ENCODE results near the gene PDE7B. TPM values are rescaled to one million over a fixed set of nuclear protein-coding genes. Genes with fewer than 3 reads are reported as not detected.
A peak's percentile ranks its signal among the peaks of the same experiment; 100 is the strongest.

PDE7B gene
- total RNA-seq, 6 experiments from 2014 or later: 1.2 to 5.8 (median 4.5) TPM

DNA sequence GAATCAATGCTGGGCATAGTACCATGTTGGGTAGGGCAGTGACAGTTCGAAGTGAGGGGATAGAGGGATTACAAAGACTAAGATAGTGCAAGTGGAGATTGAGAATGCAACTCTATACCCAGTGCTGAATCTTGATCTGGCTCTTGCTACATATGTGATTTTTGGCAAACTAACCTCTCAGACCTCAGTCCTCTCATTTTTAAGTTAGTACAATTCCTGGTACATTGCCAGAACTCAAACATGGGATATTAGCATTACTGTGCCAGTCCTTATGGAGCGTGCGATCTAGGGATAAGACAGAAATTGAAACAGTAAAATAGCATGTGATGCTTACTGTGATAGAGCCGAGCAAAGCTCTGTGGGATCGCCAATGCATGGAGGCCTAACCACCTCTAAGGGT lies 210.2 kb downstream of the PDE7B start:
- Mint-ChIP-seq H3K36me3 (ENCODE audit: low read depth) (peaks cover 5% of the 10 kb centered on the region; the same call in 1 of the 2 replicates), H3K27ac (no peak overlapping the region), H3K27me3 (ENCODE audit: insufficient read depth) (no peaks in the 10 kb centered on the region; the same call in 1 of the 2 replicates), H3K9me3 (no peaks in the 10 kb centered on the region), H3K4me1 (ENCODE audit: low read depth) (peaks cover 36% of the 10 kb centered on the region), H3K4me3 (no peak overlapping the region)
- TF ChIP-seq, protein P1, sequence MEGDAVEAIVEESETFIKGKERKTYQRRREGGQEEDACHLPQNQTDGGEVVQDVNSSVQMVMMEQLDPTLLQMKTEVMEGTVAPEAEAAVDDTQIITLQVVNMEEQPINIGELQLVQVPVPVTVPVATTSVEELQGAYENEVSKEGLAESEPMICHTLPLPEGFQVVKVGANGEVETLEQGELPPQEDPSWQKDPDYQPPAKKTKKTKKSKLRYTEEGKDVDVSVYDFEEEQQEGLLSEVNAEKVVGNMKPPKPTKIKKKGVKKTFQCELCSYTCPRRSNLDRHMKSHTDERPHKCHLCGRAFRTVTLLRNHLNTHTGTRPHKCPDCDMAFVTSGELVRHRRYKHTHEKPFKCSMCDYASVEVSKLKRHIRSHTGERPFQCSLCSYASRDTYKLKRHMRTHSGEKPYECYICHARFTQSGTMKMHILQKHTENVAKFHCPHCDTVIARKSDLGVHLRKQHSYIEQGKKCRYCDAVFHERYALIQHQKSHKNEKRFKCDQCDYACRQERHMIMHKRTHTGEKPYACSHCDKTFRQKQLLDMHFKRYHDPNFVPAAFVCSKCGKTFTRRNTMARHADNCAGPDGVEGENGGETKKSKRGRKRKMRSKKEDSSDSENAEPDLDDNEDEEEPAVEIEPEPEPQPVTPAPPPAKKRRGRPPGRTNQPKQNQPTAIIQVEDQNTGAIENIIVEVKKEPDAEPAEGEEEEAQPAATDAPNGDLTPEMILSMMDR (IDR thresholded peaks at IDR 0.05): no peak
- DNase-seq: no peak

DNA sequence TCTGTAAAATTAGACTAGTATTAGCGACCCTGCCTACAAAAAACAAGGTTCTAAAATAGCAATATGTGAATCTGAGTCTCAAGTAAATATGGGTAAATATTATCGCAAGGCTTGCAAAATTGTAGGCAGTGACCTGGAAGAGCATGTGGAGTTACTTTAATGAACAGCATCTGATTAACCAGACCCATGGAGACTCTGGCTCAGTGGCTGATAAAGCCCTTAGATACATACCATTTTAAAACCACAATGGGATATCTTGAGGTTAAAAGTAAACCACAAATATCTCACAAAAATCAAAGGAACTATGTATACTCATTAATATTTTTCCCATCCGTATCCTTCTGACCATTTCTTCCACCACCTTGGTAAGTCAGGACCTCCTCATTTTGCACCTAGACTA lies 211.6 kb downstream of the PDE7B start:
- peak; percentile 46 for DNase-seq
- peaks cover 48% of the 10 kb centered on the region for H3K4me1 Mint-ChIP-seq (ENCODE audit: low read depth)

DNA sequence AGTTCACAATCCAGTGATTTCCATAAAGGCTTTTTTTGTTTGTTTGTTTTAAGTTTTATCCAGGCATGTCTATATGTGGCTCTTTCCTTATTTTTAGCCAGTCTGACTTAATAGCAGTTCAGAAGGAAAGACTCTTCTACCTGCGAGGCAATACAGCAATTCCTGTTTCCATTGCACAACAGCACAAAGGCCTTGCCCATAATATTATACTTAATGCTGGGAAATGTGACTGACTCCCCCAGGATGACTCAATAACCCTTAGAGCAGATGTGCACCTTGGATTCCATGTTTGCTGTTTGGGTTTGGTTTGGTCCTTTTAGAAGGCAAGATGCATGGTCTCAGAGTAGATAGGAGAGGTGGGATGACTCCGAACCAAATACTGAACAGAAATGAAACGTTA lies 214.5 kb downstream of the PDE7B start:
- H3K4me1 Mint-ChIP-seq (ENCODE audit: low read depth): peaks cover 55% of the 10 kb centered on the region
- no peaks in the 10 kb centered on the region; the same call in 1 of the 2 replicates for H3K27me3 Mint-ChIP-seq (ENCODE audit: insufficient read depth)
- peaks cover 5% of the 10 kb centered on the region for H3K9me3 Mint-ChIP-seq
- TF ChIP-seq, protein P1 (IDR thresholded peaks at IDR 0.05): no peak
- H3K4me3 Mint-ChIP-seq: no peak overlapping the region
- H3K36me3 Mint-ChIP-seq (ENCODE audit: low read depth): peaks cover 17% of the 10 kb centered on the region
- no peak for DNase-seq
- H3K27ac Mint-ChIP-seq: no peak overlapping the region

More for the DNA sequence above, 211.6 kb downstream of the PDE7B start:
- H3K36me3 Mint-ChIP-seq (ENCODE audit: low read depth): peaks cover 12% of the 10 kb centered on the region
- H3K4me3 Mint-ChIP-seq: no peak overlapping the region
- TF ChIP-seq, protein P1 (IDR thresholded peaks at IDR 0.05): no peak
- no peaks in the 10 kb centered on the region; the same call in 1 of the 2 replicates for H3K27me3 Mint-ChIP-seq (ENCODE audit: insufficient read depth)
- peaks cover 5% of the 10 kb centered on the region for H3K9me3 Mint-ChIP-seq
- no peak overlapping the region; the same call in 1 of the 2 replicates for H3K27ac Mint-ChIP-seq

DNA sequence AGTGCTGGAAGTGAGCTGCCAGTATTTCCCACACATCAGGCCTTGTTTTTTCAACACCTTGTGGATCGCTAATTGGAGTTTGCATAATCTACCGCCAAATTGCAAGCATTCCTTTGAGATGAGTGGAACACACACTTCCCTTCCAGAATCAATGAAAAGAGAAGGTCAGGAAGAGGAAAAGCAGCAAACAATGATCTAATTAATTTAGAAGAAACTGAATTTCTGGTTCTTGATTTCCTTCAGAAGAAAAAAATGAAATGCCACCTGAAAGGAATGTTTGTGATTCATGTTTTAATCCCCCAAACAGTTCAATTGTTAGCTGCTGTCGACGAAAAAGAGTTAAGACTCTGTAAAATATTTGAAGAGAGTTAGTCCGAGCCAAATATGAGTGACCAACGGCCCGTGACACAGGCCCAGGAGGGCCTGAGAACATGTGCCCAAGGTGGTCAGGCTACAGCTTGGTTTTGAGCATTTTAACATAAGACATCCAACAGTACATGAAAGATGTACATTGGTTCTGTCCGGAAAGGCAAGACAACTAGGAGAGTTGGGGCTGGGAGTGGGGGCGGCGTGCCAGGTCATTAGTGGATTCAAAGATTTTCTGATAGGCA lies 216.3 kb downstream of the PDE7B start:
- Mint-ChIP-seq H3K27ac (peak overlapping the region; percentile 96), H3K36me3 (ENCODE audit: low read depth) (peaks cover 28% of the 10 kb centered on the region), H3K4me3 (peak overlapping the region; percentile 77), H3K9me3 (peaks cover 5% of the 10 kb centered on the region), H3K4me1 (ENCODE audit: low read depth) (peaks cover 62% of the 10 kb centered on the region), H3K27me3 (ENCODE audit: insufficient read depth) (peaks cover 1% of the 10 kb centered on the region; the same call in 1 of the 2 replicates)
- TF ChIP-seq, protein P1 (IDR thresholded peaks at IDR 0.05): no peak
- peak; percentile 19 for DNase-seq

DNA sequence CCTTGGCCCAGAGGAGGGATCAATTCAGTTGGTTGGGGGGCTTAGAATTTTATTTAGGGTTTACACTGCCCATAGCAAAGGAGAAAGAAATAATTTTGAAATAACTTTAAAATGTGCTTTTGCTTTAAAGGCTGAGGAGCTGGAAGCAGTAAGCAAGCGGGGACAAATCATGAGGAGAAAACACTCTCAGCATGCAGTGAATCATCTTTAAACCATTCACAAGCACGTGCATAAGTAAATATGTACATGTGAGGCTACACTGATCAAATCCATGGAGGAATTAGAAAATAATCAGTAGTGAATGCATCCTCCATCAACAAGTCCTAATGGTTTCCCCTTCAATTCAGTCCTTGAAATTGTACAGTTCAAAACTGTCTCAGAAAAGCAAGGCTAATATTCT lies 217.6 kb downstream of the PDE7B start:
- H3K27me3 Mint-ChIP-seq (ENCODE audit: insufficient read depth): peaks cover 1% of the 10 kb centered on the region; the same call in 1 of the 2 replicates
- peak; percentile 76 for DNase-seq
- TF ChIP-seq, protein P1 (IDR thresholded peaks at IDR 0.05): no peak
- peak overlapping the region; percentile 96 for H3K27ac Mint-ChIP-seq
- peaks cover 5% of the 10 kb centered on the region for H3K9me3 Mint-ChIP-seq
- H3K4me3 Mint-ChIP-seq: peak overlapping the region; percentile 69
- peaks cover 28% of the 10 kb centered on the region for H3K36me3 Mint-ChIP-seq (ENCODE audit: low read depth)
- peaks cover 60% of the 10 kb centered on the region for H3K4me1 Mint-ChIP-seq (ENCODE audit: low read depth)

All from HFFc6 (cell line).